ENCODE results near the gene EFCAB8. TPM values are rescaled to one million over a fixed set of nuclear protein-coding genes. Genes with fewer than 3 reads are reported as not detected.

EFCAB8 gene
- total RNA-seq, 2 experiments from 2014 or later: 0.24 to 0.83 TPM

- intact Hi-C loops (cut with micrococcal nuclease): loop anchor here (2.0 kb wide), 1 partner anchor 31 kb away; no protein-coding TSS in a partner anchor
- H3K27me3 Mint-ChIP-seq: no peaks in the 10 kb centered on the region
- ChIA-PET POLR2A (interaction anchor here (0.9 kb wide), 1 partner anchor 58 kb away, joined by 3 read pairs; no protein-coding TSS in a partner anchor), CTCF (interaction anchor here (0.6 to 4.9 kb wide), 25 partner anchors 10 to 1437 kb away, joined by 3 to 64 read pairs (median 5); no protein-coding TSS in a partner anchor)
- peaks cover 3% of the 10 kb centered on the region for H3K9me3 Mint-ChIP-seq
- H3K4me3 Mint-ChIP-seq: no peak within 1 kb of the TSS
- peaks cover 10% of the 10 kb centered on the region for H3K4me1 Mint-ChIP-seq (ENCODE audit: low read depth)
- peaks cover 2% of the 10 kb centered on the region for H3K36me3 Mint-ChIP-seq
- DNase-seq: no peak
- H3K27ac Mint-ChIP-seq: no peak within 1 kb of the TSS
These were observed 145.5 kb downstream of the EFCAB8 start, which contains the start of gene SUN5 for GRCh38 chr20:33004141-33004751. SUN5 (minus strand) TSS chr20:33004433; CDS start chr20:33004340, 93 bp downstream.

GRCh38 chr20:33005132-33005566, 146.4 kb downstream of the EFCAB8 start:
- H3K27ac Mint-ChIP-seq: no peak overlapping the region
- H3K9me3 Mint-ChIP-seq: peaks cover 3% of the 10 kb centered on the region
- ChIA-PET POLR2A (interaction anchor here (0.9 kb wide), 1 partner anchor 59 kb away, joined by 3 read pairs; no protein-coding TSS in a partner anchor), CTCF (interaction anchor here (0.7 to 4.9 kb wide), 25 partner anchors 9 to 215 kb away, joined by 3 to 64 read pairs (median 4); no protein-coding TSS in a partner anchor)
- no peaks in the 10 kb centered on the region for H3K27me3 Mint-ChIP-seq
- peaks cover 2% of the 10 kb centered on the region for H3K36me3 Mint-ChIP-seq
- peaks cover 10% of the 10 kb centered on the region for H3K4me1 Mint-ChIP-seq (ENCODE audit: low read depth)
- DNase-seq: peak; percentile 25
- intact Hi-C loops (cut with micrococcal nuclease): loop anchor here (1.0 to 2.0 kb wide), 3 partner anchors 32 to 103 kb away; no protein-coding TSS in a partner anchor
- H3K4me3 Mint-ChIP-seq: no peak overlapping the region

- Mint-ChIP-seq H3K4me1 (ENCODE audit: low read depth) (peaks cover 7% of the 10 kb centered on the region), H3K9me3 (peaks cover 3% of the 10 kb centered on the region), H3K36me3 (peaks cover 2% of the 10 kb centered on the region), H3K27me3 (no peaks in the 10 kb centered on the region), H3K4me3 (no peak overlapping the region), H3K27ac (no peak overlapping the region)
- ChIA-PET POLR2A (no interaction called here), CTCF (interaction anchor here (1.0 to 4.9 kb wide), 3 partner anchors 55 to 105 kb away, joined by 3 to 64 read pairs (median 5); no protein-coding TSS in a partner anchor)
- DNase-seq: no peak
- intact Hi-C loops (cut with micrococcal nuclease): loop anchor here (1.0 to 2.0 kb wide), 3 partner anchors 33 to 104 kb away; no protein-coding TSS in a partner anchor
These were observed 147.4 kb downstream of the EFCAB8 start for GRCh38 chr20:33005908-33006775.

- H3K4me3 Mint-ChIP-seq: no peak overlapping the region
- CTCF ChIA-PET: interaction anchor here (4.9 kb wide), 1 partner anchor 105 kb away, joined by 64 read pairs; no protein-coding TSS in a partner anchor
- intact Hi-C loops (cut with micrococcal nuclease): no loop called here
- H3K27me3 Mint-ChIP-seq: no peaks in the 10 kb centered on the region
- POLR2A ChIA-PET: no interaction called here
- H3K27ac Mint-ChIP-seq: no peak overlapping the region
- DNase-seq: no peak
- peaks cover 3% of the 10 kb centered on the region for H3K9me3 Mint-ChIP-seq
- peaks cover 2% of the 10 kb centered on the region for H3K36me3 Mint-ChIP-seq
- H3K4me1 Mint-ChIP-seq (ENCODE audit: low read depth): peaks cover 6% of the 10 kb centered on the region
These were observed 148.2 kb downstream of the EFCAB8 start for GRCh38 chr20:33006776-33007375.

GRCh38 chr20:33007376-33008335, 148.9 kb downstream of the EFCAB8 start, which contains the start of gene BPIFB2:
BPIFB2 (plus strand) TSS chr20:33007704; CDS start chr20:33008575, 871 bp downstream.
- Mint-ChIP-seq H3K9me3 (peaks cover 3% of the 10 kb centered on the region), H3K4me3 (no peak within 1 kb of the TSS), H3K27me3 (no peaks in the 10 kb centered on the region), H3K4me1 (ENCODE audit: low read depth) (peaks cover 4% of the 10 kb centered on the region), H3K27ac (no peak within 1 kb of the TSS), H3K36me3 (peaks cover 2% of the 10 kb centered on the region)
- POLR2A ChIA-PET: no interaction called here
- intact Hi-C loops (cut with micrococcal nuclease): no loop called here
- CTCF ChIA-PET: interaction anchor here (4.9 kb wide), 1 partner anchor 106 kb away, joined by 64 read pairs; no protein-coding TSS in a partner anchor
- DNase-seq: no peak

GRCh38 chr20:33008336-33009213, 149.9 kb downstream of the EFCAB8 start:
- intact Hi-C loops (cut with micrococcal nuclease): no loop called here
- Mint-ChIP-seq H3K27me3 (no peaks in the 10 kb centered on the region), H3K27ac (no peak overlapping the region), H3K4me1 (ENCODE audit: low read depth) (peaks cover 4% of the 10 kb centered on the region), H3K4me3 (no peak overlapping the region), H3K36me3 (peaks cover 2% of the 10 kb centered on the region), H3K9me3 (peaks cover 3% of the 10 kb centered on the region)
- no peak for DNase-seq
- ChIA-PET POLR2A (no interaction called here), CTCF (no interaction called here)

- H3K4me1 Mint-ChIP-seq (ENCODE audit: low read depth): peaks cover 4% of the 10 kb centered on the region
- H3K27me3 Mint-ChIP-seq: no peaks in the 10 kb centered on the region
- peaks cover 2% of the 10 kb centered on the region for H3K36me3 Mint-ChIP-seq
- H3K27ac Mint-ChIP-seq: no peak overlapping the region
- no peak for DNase-seq
- ChIA-PET POLR2A (interaction anchor here (0.5 kb wide), 1 partner anchor 104 kb away, joined by 3 read pairs; no protein-coding TSS in a partner anchor), CTCF (no interaction called here)
- no peak overlapping the region for H3K4me3 Mint-ChIP-seq
- H3K9me3 Mint-ChIP-seq: peaks cover 3% of the 10 kb centered on the region
- intact Hi-C loops (cut with micrococcal nuclease): no loop called here
These were observed 150.8 kb downstream of the EFCAB8 start for GRCh38 chr20:33009214-33010132.

GRCh38 chr20:33010133-33010504, 151.4 kb downstream of the EFCAB8 start:
- POLR2A ChIA-PET: interaction anchor here (0.5 kb wide), 1 partner anchor 105 kb away, joined by 3 read pairs; no protein-coding TSS in a partner anchor
- H3K36me3 Mint-ChIP-seq: peaks cover 2% of the 10 kb centered on the region
- no peak for DNase-seq
- no peaks in the 10 kb centered on the region for H3K27me3 Mint-ChIP-seq
- no peak overlapping the region for H3K27ac Mint-ChIP-seq
- peaks cover 3% of the 10 kb centered on the region for H3K9me3 Mint-ChIP-seq
- no peak overlapping the region for H3K4me3 Mint-ChIP-seq
- intact Hi-C loops (cut with micrococcal nuclease): no loop called here
- CTCF ChIA-PET: no interaction called here
- H3K4me1 Mint-ChIP-seq (ENCODE audit: low read depth): peaks cover 2% of the 10 kb centered on the region

- H3K27me3 Mint-ChIP-seq: no peaks in the 10 kb centered on the region
- ChIA-PET CTCF (no interaction called here), POLR2A (no interaction called here)
- no peaks in the 10 kb centered on the region for H3K36me3 Mint-ChIP-seq
- intact Hi-C loops (cut with micrococcal nuclease): no loop called here
- H3K9me3 Mint-ChIP-seq: no peaks in the 10 kb centered on the region
- no peak overlapping the region for H3K27ac Mint-ChIP-seq
- no peak overlapping the region for H3K4me3 Mint-ChIP-seq
- no peak for DNase-seq
- H3K4me1 Mint-ChIP-seq (ENCODE audit: low read depth): no peaks in the 10 kb centered on the region
These were observed 152.1 kb downstream of the EFCAB8 start for GRCh38 chr20:33010674-33011449.

Measured in activated CD4-positive, alpha-beta memory T cell treated with anti-CD3 and anti-CD28 coated beads for 36 hours (primary cell).